GM19328 (cell line): ENCODE results near the gene OTUD3.
A peak's percentile ranks its signal among the peaks of the same experiment; 100 is the strongest.
"Not testable (repeated sequence)": the region's sequence is repeated elsewhere in the genome, so short reads cannot be mapped to it uniquely, and the experiment has no call there.

ENCODE experiments used
- ATAC-seq: cut with Tn5 transposase; IDR thresholded peaks from one replicate; pipeline ENCODE4 v1.9.1; 2021; ENCODE audit warnings: mild to moderate bottlenecking, moderate library complexity; ENCODE audit not compliant: unreplicated experiment

The OTUD3 gene, protein sequence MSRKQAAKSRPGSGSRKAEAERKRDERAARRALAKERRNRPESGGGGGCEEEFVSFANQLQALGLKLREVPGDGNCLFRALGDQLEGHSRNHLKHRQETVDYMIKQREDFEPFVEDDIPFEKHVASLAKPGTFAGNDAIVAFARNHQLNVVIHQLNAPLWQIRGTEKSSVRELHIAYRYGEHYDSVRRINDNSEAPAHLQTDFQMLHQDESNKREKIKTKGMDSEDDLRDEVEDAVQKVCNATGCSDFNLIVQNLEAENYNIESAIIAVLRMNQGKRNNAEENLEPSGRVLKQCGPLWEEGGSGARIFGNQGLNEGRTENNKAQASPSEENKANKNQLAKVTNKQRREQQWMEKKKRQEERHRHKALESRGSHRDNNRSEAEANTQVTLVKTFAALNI

DNA sequence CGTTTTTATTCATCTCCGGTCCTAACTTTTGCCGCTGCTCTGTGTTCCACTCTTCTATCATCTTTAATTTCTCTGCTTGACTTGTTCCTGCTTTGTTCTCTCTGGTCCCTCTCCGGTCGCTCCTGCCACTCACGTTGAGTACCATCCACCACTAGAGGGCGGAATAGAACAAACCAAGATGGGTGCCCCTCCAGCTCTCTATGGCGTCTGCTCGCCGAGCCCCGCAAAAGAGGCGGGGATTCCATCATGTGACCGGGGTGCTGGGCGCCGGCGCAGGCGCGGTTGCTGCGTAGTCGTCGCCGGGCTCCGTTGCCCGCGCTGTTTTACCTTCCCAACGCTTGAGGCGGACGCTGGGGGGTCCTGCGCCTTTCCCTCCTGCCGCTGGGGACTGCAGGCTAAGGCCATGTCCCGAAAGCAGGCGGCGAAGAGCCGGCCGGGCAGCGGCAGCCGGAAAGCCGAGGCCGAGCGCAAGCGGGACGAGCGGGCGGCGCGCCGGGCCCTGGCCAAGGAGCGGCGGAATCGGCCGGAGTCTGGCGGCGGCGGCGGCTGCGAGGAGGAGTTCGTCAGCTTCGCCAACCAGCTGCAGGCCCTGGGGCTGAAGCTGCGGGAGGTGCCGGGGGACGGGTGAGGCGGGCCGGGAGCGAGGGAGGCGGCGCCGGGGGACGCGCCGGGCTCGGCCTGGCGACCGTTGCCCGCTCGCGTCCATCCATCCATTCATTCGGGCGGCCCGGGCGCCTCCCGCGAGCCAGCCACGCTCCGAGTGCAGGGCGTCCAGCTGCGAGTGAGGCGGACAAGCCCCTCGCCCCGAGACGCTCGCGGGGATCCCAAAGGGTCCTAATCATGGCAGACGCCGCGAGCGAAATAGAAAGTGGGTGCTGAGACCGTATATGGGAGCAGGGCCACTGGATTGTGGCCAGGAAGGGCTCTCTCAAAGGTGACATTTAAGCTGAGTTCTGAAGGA is at the start of gene OTUD3:
Gene OTUD3, plus strand, starts transcription at position 285 of the 961 bp plus-strand sequence. Its CDS starts 119 bp downstream, at position 404.
- ATAC-seq: peak; percentile 93

GRCh38 chr1:19835578-19835977 is 46.6 kb upstream of the OTUD3 start:
- no peak for ATAC-seq

DNA sequence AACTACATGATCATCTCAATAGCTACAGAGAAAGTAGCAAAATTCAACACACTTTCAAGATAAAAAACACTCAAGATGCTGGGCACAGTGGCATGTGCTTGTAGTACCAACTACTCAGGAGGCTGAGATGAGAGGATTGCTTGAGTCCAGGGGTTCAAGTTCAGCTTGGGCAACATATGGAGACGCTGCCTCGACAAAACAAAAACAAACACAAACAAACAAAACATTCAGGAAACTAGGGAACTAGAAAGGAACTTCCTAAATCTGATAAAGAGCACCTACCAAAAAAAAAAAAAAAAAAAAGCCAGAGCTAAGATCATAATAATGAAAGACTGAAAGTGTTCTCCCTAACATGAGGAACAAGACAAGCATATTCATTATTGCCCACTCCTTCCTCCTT is 44.3 kb upstream of the OTUD3 start:
- ATAC-seq: no peak

DNA sequence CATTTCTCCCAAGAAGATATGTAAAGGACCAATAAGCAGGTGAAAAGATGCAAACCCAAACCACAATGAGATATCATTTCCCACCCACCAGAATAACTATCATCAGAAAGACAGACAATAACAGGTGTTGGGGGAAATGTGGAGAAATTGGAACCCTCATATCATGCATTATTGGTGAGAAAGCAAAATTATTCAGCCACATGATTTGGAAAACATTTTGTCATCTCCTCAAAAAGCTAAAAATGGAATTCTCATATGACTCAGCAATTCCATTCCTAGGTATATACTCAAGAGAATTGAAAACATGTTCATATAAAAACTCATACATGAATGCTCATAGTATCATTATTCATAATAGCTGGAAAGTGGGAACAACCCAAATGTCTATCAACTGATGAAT is 42.0 kb upstream of the OTUD3 start:
- ATAC-seq: no peak

DNA sequence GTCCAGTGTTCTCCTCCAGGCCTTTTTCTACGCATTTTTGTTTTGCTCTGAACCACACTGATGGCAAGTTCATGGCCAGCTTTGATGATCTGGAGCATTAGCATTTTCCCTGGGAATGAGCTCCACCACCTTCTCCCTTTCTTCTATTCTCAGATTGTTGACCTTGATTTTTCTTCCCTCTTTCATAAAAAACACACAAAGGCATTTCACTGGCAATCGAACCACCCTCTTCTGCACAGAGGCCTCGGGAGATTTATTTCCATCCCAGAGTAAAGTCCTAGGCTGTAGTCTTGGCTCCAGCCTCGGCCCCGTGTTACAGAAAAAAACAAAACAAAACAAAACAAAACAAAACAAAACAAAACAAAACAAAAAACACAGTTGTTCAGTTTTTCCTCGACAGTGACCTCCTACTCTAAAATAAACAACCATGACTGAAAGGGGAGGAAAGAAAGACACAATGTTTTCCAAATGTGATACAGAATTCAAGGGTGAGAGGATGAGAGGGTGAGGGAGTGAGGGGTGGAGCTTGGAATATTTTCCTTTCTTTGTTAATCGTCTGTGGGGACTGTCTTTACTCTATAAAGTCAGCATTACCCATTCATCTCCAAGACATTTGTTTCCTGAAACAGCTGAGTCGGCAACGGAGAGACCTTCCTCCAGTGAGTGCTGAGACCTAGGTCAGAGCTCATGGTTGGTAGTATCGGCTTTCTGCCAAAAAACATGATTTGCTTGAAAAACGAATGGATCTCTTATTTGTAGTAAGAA is 37.3 kb upstream of the OTUD3 start:
- no peak for ATAC-seq

DNA sequence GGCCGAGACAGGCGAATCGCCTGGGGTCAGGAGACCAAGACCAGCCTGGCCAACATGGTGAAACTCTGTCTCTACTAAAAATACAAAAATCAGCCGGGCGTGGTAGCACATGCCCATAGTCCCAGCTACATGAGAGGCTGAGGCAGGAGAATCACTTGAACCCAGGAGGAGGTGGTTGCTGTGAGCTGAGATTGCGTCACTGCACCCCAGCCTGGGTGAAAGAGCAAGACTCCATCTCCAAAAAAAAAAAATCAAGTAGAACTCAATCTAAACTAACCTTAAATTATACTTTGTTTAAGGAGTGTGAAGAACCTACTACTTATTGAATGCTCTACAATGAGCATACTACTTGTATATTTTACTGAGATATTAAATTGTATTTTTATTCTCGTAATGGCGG is 36.6 kb upstream of the OTUD3 start:
- ATAC-seq: no peak

DNA sequence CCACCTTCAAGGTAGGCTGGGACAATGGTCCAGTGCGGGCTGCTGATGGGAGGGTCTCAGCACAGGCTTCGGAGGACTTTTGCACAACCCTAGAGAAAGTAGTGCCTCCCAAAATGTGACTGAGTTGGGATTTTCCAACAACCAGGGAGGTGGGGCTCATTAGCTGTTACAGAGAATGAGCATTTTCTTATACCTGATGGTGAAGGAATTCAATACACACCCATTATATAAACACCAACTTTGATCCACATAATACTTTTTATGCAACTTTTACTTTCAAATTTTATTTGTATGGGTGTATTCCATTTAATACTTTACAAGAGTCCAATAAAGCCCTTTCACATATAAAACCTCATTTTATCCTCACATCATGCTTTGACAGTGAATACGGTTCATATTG is 35.9 kb upstream of the OTUD3 start:
- ATAC-seq: no peak

DNA sequence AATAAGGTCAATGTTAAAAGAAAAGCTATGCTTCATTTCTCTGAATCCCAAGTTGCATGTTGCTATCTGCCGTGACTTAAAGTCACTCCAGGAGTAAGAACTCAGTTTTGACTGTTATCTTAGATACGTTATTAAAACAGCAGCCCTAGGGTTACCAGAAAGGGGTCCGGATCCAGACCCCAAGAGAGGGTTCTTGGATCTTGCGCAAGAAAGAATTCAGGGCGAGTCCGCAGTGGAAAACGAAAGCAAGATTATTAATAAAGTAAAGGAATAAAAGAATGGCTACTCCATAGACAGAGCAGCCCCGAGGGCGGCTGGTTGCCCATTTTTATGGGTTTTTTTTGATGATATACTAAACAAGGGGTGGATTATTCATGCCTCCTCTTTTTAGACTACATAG is 34.9 kb upstream of the OTUD3 start:
- not testable (repeated sequence) for ATAC-seq

GRCh38 chr1:19849307-19849706 is 32.9 kb upstream of the OTUD3 start:
- not testable (repeated sequence) for ATAC-seq

DNA sequence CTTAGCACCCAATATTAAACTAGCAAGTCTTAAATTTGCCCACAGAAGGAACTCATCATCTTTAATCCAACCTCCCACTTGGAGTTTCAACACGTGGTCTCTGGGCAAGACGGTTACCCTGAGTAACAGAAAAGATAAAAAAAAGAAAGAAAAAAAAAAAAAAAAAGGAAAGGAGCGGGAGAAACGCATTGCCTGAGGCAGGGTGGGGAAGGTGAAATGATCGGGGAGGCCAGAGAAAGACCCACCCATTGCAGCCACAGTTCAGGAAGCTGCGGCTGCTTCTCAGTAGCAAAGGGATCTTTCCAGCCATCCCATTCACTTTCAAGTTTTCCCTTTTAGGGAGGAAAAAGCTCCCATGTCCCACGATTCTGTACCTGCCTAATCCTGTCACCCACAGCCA is 32.0 kb upstream of the OTUD3 start:
- ATAC-seq: no peak

DNA sequence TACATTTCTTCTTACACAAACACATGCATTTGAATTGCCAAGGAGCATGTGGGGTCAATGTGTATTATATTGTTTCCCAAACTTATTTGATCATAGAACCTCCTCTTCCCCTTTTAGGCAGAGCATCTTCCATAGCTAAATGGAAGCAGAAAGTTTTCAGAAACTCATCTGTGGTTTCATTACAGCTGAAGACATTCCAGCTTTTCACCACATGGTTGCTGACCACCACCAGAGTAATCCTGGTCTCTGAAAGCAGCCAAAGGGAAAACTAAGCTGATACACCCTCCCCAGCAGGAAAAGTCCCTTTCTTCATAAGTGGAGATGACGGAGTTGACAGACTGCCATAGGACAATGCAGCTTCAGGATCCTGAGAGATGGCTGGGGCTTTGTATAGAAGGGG is 30.2 kb upstream of the OTUD3 start:
- no peak for ATAC-seq

DNA sequence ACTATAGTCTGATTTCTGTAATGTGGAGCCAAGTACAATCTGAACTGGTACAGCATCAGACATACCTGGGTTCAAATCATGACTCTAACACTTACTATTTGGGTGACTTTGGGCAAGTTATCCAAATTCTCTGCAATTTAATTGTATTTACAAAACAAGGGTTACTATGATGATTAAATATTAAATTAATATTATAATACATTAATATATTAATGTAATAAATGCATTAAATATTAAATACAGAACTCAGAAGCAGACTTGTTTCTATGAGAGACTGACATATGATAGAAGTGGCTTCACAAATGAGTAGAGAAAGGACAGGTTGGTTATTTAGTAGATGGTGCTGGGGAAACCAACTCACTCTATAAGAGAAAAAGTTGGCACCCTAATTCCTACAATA is 27.3 kb upstream of the OTUD3 start:
- no peak for ATAC-seq

DNA sequence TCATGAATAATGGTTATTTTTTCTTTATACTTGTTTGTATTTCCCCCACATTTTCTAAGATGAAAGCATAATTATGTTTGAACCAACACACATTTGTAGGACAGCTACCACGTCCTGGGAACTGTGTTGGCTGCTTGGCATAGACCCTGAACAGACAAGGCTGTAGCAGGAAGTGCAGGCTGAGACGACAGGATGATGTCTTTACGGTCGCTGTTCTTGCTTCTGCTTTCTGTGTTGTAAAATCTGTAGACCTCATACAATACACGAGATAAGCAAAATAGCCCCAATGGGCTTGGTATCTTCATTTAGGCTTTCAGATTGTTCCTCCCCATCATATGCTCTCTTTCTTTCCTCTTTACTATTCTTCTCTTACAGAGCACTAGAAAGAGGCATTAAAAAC is 23.3 kb upstream of the OTUD3 start:
- no peak for ATAC-seq

GRCh38 chr1:19859876-19860275 is 22.3 kb upstream of the OTUD3 start:
- no peak for ATAC-seq

GRCh38 chr1:19860418-19860817 is 21.8 kb upstream of the OTUD3 start:
- no peak for ATAC-seq

GRCh38 chr1:19861034-19861433 is 21.2 kb upstream of the OTUD3 start:
- no peak for ATAC-seq

DNA sequence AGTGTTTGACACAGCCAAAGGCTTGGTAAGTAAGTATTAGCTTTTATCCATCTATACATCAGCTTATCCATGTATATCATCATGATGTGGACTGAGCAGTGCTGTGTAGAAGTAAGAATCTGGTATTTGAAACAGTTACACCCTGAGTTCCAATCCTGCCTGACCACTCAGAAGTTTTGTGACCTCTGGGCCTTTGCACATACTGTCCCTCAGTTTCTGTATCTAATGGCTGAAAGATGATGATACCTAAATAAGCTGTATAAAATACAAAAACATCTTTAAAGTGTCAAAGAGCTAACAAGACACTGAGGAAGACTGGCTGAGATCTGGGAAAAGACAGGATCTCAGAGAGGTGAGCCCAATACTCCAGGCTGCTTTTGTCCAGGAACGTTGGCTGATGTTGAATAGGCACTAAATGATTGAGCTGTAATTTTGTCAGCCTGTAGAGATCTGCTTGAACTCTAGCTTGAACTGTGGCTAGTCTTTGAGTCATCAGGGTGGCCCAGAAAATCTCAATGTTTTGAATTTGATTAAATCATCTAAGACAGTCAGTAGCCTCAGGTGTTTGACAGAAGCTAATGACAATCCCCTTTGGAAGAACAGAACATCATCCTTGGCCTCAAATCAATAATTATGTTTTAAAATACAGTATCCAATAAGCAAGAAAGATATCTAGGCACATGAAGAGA is 20.2 kb upstream of the OTUD3 start:
- no peak for ATAC-seq

- ATAC-seq: no peak
These were observed 19.3 kb upstream of the OTUD3 start for GRCh38 chr1:19862944-19863343.

- no peak for ATAC-seq
These were observed 17.5 kb upstream of the OTUD3 start for GRCh38 chr1:19864570-19865160.

- no peak for ATAC-seq
These were observed 16.2 kb upstream of the OTUD3 start for GRCh38 chr1:19866029-19866428.
